ENCODE measurements around the gene PDE7B.

Gene PDE7B

GRCh38 chr6:135972586-135972985, 121.1 kb downstream of the PDE7B start:
- H3K9me3 Mint-ChIP-seq: no peaks in the 10 kb centered on the region
- H3K27me3 Mint-ChIP-seq: peaks cover 9 to 29% of the 10 kb centered on the region in 2 donors
- H3K27ac Mint-ChIP-seq: no peak overlapping the region
- no peaks in the 10 kb centered on the region for H3K36me3 Mint-ChIP-seq (ENCODE audit: insufficient read depth)
- DNase-seq: no peak
- H3K4me1 Mint-ChIP-seq (ENCODE audit: low read depth in 2 of 2): no peaks in the 10 kb centered on the region
- H3K4me3 Mint-ChIP-seq: no peak overlapping the region
- ATAC-seq (replicated peaks): no peak

- H3K27ac Mint-ChIP-seq: no peak overlapping the region
- no peak for DNase-seq
- ATAC-seq (replicated peaks): no peak
- H3K27me3 Mint-ChIP-seq: peaks cover 9 to 34% of the 10 kb centered on the region in 2 donors
- H3K36me3 Mint-ChIP-seq (ENCODE audit: insufficient read depth): no peaks in the 10 kb centered on the region
- H3K4me1 Mint-ChIP-seq (ENCODE audit: low read depth in 2 of 2): no peaks in the 10 kb centered on the region
- no peak overlapping the region for H3K4me3 Mint-ChIP-seq
- H3K9me3 Mint-ChIP-seq: no peaks in the 10 kb centered on the region
These were observed 122.9 kb downstream of the PDE7B start for GRCh38 chr6:135974426-135974825.

GRCh38 chr6:135976585-135976984, 125.1 kb downstream of the PDE7B start:
- H3K27me3 Mint-ChIP-seq: peaks cover 9 to 24% of the 10 kb centered on the region in 2 donors
- no peaks in the 10 kb centered on the region for H3K9me3 Mint-ChIP-seq
- H3K4me3 Mint-ChIP-seq: no peak overlapping the region
- H3K36me3 Mint-ChIP-seq (ENCODE audit: insufficient read depth): no peaks in the 10 kb centered on the region
- DNase-seq (no peak), ATAC-seq (replicated peaks) (no peak)
- no peaks in the 10 kb centered on the region for H3K4me1 Mint-ChIP-seq (ENCODE audit: low read depth in 2 of 2)
- H3K27ac Mint-ChIP-seq: no peak overlapping the region

GRCh38 chr6:135983093-135983492, 131.6 kb downstream of the PDE7B start:
- Mint-ChIP-seq H3K27me3 (peaks cover 10 to 14% of the 10 kb centered on the region in 2 donors), H3K27ac (no peak overlapping the region), H3K4me1 (ENCODE audit: low read depth in 2 of 2) (no peaks in the 10 kb centered on the region), H3K9me3 (no peaks in the 10 kb centered on the region), H3K36me3 (ENCODE audit: insufficient read depth) (no peaks in the 10 kb centered on the region), H3K4me3 (no peak overlapping the region)
- DNase-seq (no peak), ATAC-seq (replicated peaks) (no peak)

GRCh38 chr6:135983718-135984343, 132.3 kb downstream of the PDE7B start:
- peaks cover 9 to 16% of the 10 kb centered on the region in 2 donors for H3K27me3 Mint-ChIP-seq
- DNase-seq (no peak), ATAC-seq (replicated peaks) (no peak)
- H3K27ac Mint-ChIP-seq: no peak overlapping the region
- no peaks in the 10 kb centered on the region for H3K4me1 Mint-ChIP-seq (ENCODE audit: low read depth in 2 of 2)
- H3K9me3 Mint-ChIP-seq: no peaks in the 10 kb centered on the region
- H3K4me3 Mint-ChIP-seq: no peak overlapping the region
- no peaks in the 10 kb centered on the region for H3K36me3 Mint-ChIP-seq (ENCODE audit: insufficient read depth)

- Mint-ChIP-seq H3K4me1 (ENCODE audit: low read depth in 2 of 2) (no peaks in the 10 kb centered on the region), H3K27ac (no peak overlapping the region), H3K9me3 (no peaks in the 10 kb centered on the region), H3K27me3 (peaks cover 13 to 18% of the 10 kb centered on the region in 2 donors), H3K4me3 (no peak overlapping the region), H3K36me3 (ENCODE audit: insufficient read depth) (no peaks in the 10 kb centered on the region)
- no peak for ATAC-seq (replicated peaks)
- no peak for DNase-seq
These were observed 134.0 kb downstream of the PDE7B start for GRCh38 chr6:135985471-135985870.

GRCh38 chr6:135987226-135987625, 135.7 kb downstream of the PDE7B start:
- no peaks in the 10 kb centered on the region for H3K4me1 Mint-ChIP-seq (ENCODE audit: low read depth in 2 of 2)
- H3K9me3 Mint-ChIP-seq: no peaks in the 10 kb centered on the region
- no peak for ATAC-seq (replicated peaks)
- DNase-seq: no peak
- H3K27me3 Mint-ChIP-seq: peaks cover 18 to 25% of the 10 kb centered on the region in 2 donors
- no peaks in the 10 kb centered on the region for H3K36me3 Mint-ChIP-seq (ENCODE audit: insufficient read depth)
- H3K4me3 Mint-ChIP-seq: no peak overlapping the region
- H3K27ac Mint-ChIP-seq: no peak overlapping the region

- Mint-ChIP-seq H3K36me3 (ENCODE audit: insufficient read depth) (no peaks in the 10 kb centered on the region), H3K9me3 (no peaks in the 10 kb centered on the region), H3K4me3 (no peak overlapping the region), H3K27me3 (peaks cover 26% of the 10 kb centered on the region in 2 donors), H3K27ac (no peak overlapping the region), H3K4me1 (ENCODE audit: low read depth in 2 of 2) (no peaks in the 10 kb centered on the region)
- DNase-seq (no peak), ATAC-seq (replicated peaks) (no peak)
These were observed 138.9 kb downstream of the PDE7B start for GRCh38 chr6:135990439-135990838.

- no peak for DNase-seq
- H3K4me1 Mint-ChIP-seq (ENCODE audit: low read depth in 2 of 2): no peaks in the 10 kb centered on the region
- H3K4me3 Mint-ChIP-seq: no peak overlapping the region
- H3K27ac Mint-ChIP-seq: no peak overlapping the region
- no peak for ATAC-seq (replicated peaks)
- no peaks in the 10 kb centered on the region for H3K36me3 Mint-ChIP-seq (ENCODE audit: insufficient read depth)
- no peaks in the 10 kb centered on the region for H3K9me3 Mint-ChIP-seq
- H3K27me3 Mint-ChIP-seq: peaks cover 26 to 27% of the 10 kb centered on the region in 2 donors
These were observed 139.5 kb downstream of the PDE7B start for GRCh38 chr6:135990855-135991464.

- ATAC-seq (replicated peaks) (no peak), DNase-seq (no peak)
- Mint-ChIP-seq H3K27ac (no peak overlapping the region), H3K36me3 (ENCODE audit: insufficient read depth) (no peaks in the 10 kb centered on the region), H3K27me3 (peaks cover 21 to 27% of the 10 kb centered on the region in 2 donors), H3K4me1 (ENCODE audit: low read depth in 2 of 2) (no peaks in the 10 kb centered on the region), H3K4me3 (no peak overlapping the region), H3K9me3 (no peaks in the 10 kb centered on the region)
These were observed 141.2 kb downstream of the PDE7B start for GRCh38 chr6:135992739-135993138.

- Mint-ChIP-seq H3K9me3 (no peaks in the 10 kb centered on the region), H3K4me1 (ENCODE audit: low read depth in 2 of 2) (no peaks in the 10 kb centered on the region), H3K27me3 (peaks cover 16 to 27% of the 10 kb centered on the region in 2 donors), H3K27ac (no peak overlapping the region), H3K4me3 (no peak overlapping the region), H3K36me3 (ENCODE audit: insufficient read depth) (no peaks in the 10 kb centered on the region)
- DNase-seq: no peak
- no peak for ATAC-seq (replicated peaks)
These were observed 141.9 kb downstream of the PDE7B start for GRCh38 chr6:135993361-135993760.

- peaks cover 0 to 7% of the 10 kb centered on the region in 2 donors for H3K9me3 Mint-ChIP-seq
- H3K27ac Mint-ChIP-seq: no peak overlapping the region
- DNase-seq (no peak), ATAC-seq (replicated peaks) (no peak)
- no peaks in the 10 kb centered on the region for H3K36me3 Mint-ChIP-seq (ENCODE audit: insufficient read depth)
- peaks cover 24 to 27% of the 10 kb centered on the region in 2 donors for H3K27me3 Mint-ChIP-seq
- no peaks in the 10 kb centered on the region for H3K4me1 Mint-ChIP-seq (ENCODE audit: low read depth in 2 of 2)
- no peak overlapping the region for H3K4me3 Mint-ChIP-seq
These were observed 143.5 kb downstream of the PDE7B start for GRCh38 chr6:135994857-135995544.

GRCh38 chr6:135995545-135995898, 144.0 kb downstream of the PDE7B start:
- Mint-ChIP-seq H3K27ac (no peak overlapping the region), H3K4me1 (ENCODE audit: low read depth in 2 of 2) (no peaks in the 10 kb centered on the region), H3K36me3 (ENCODE audit: insufficient read depth) (no peaks in the 10 kb centered on the region), H3K9me3 (peaks cover 0 to 7% of the 10 kb centered on the region in 2 donors), H3K27me3 (peaks cover 23 to 26% of the 10 kb centered on the region in 2 donors), H3K4me3 (no peak overlapping the region)
- DNase-seq: no peak
- ATAC-seq (replicated peaks): no peak

GRCh38 chr6:135996668-135997067, 145.2 kb downstream of the PDE7B start:
- ATAC-seq (replicated peaks) (no peak), DNase-seq (no peak)
- Mint-ChIP-seq H3K4me1 (ENCODE audit: low read depth in 2 of 2) (no peaks in the 10 kb centered on the region), H3K27ac (no peak overlapping the region), H3K36me3 (ENCODE audit: insufficient read depth) (no peaks in the 10 kb centered on the region), H3K9me3 (peaks cover 0 to 7% of the 10 kb centered on the region in 2 donors), H3K27me3 (peaks cover 18 to 21% of the 10 kb centered on the region in 2 donors), H3K4me3 (no peak overlapping the region)
